GM23338 (cell line): ENCODE results near the gene GBE1. TPM values are rescaled to one million over a fixed set of nuclear protein-coding genes. Genes with fewer than 3 reads are reported as not detected.
"Not testable (repeated sequence)": the region's sequence is repeated elsewhere in the genome, so short reads cannot be mapped to it uniquely, and the experiment has no call there.

Experiments
- ATAC-seq: fragments of 200-7000 bp; cut with Tn5 transposase; 3 replicates; pipeline ENCODE4 v1.9.1; 2020
- DNase-seq: peaks from one replicate; pipeline ENCODE4 v3.0.0-alpha.2; 2015; ENCODE audit warnings: low spot score
- H2AFZ ChIP-seq: fragments of 200-600 bp; sonication (generic); 2 replicates; pipeline ENCODE4 v1.8.0; 2016; ENCODE audit warnings: antibody characterized with exemption, mild to moderate bottlenecking, moderate library complexity
- H3F3A ChIP-seq: fragments of 200-600 bp; sonication (generic); replicated peaks from 2 replicates; pipeline ENCODE4 v1.8.0; 2017; ENCODE audit warnings: antibody characterized with exemption, mixed run types, low read depth
- H3K27ac ChIP-seq: fragments of 200-600 bp; sonication (generic); 2 replicates; pipeline ENCODE4 v1.6.1; 2016; ENCODE audit warnings: low read depth
- H3K27me3 ChIP-seq: fragments of 200-600 bp; sonication (generic); 2 replicates; pipeline ENCODE4 v1.8.0; 2016; ENCODE audit warnings: mild to moderate bottlenecking, mixed run types, moderate library complexity; ENCODE audit not compliant: insufficient read depth
- H3K36me3 ChIP-seq: fragments of 200-600 bp; sonication (generic); 2 replicates; pipeline ENCODE4 v1.8.0; 2016; ENCODE audit warnings: mild to moderate bottlenecking; ENCODE audit not compliant: insufficient read depth
- H3K4me1 ChIP-seq: fragments of 200-600 bp; sonication (generic); 2 replicates; pipeline ENCODE4 v1.8.0; 2016; ENCODE audit warnings: mild to moderate bottlenecking, moderate library complexity; ENCODE audit not compliant: insufficient read depth
- H3K4me2 ChIP-seq: fragments of 200-600 bp; sonication (generic); 2 replicates; pipeline ENCODE4 v1.7.1; 2017; ENCODE audit warnings: mixed run types
- H3K4me3 ChIP-seq: fragments of 200-600 bp; sonication (generic); 2 replicates; pipeline ENCODE4 v1.6.1; 2016; ENCODE audit warnings: mixed run types
- H3K79me2 ChIP-seq: fragments of 200-600 bp; sonication (generic); replicated peaks from 2 replicates; pipeline ENCODE4 v1.8.0; 2017; ENCODE audit warnings: mild to moderate bottlenecking; ENCODE audit not compliant: insufficient read depth
- H3K9me2 ChIP-seq: fragments of 200-600 bp; sonication (generic); 2 replicates; pipeline ENCODE4 v1.8.0; 2017; ENCODE audit not compliant: insufficient read depth
- H4K20me1 ChIP-seq: fragments of 200-600 bp; sonication (generic); replicated peaks from 2 replicates; pipeline ENCODE4 v1.8.0; 2017; ENCODE audit warnings: mild to moderate bottlenecking; ENCODE audit not compliant: insufficient read depth
- H3K27ac Mint-ChIP-seq: 2 replicates; pipeline ENCODE4 v1.8.0; 2020; ENCODE audit warnings: inconsistent platforms, mild to moderate bottlenecking, moderate library complexity, mixed read lengths
- H3K27me3 Mint-ChIP-seq: 3 replicates; pipeline ENCODE4 v1.8.0; 2022; ENCODE audit warnings: low read depth, mild to moderate bottlenecking, moderate library complexity, mixed read lengths, inconsistent platforms; ENCODE audit not compliant: insufficient read depth, poor library complexity
- H3K36me3 Mint-ChIP-seq: 3 replicates; pipeline ENCODE4 v1.8.0; 2021; ENCODE audit warnings: low read depth, mild to moderate bottlenecking, inconsistent platforms, moderate library complexity, mixed read lengths
- H3K4me1 Mint-ChIP-seq: 3 replicates; pipeline ENCODE4 v1.8.0; 2020; ENCODE audit warnings: mild to moderate bottlenecking, inconsistent platforms, mixed read lengths
- H3K4me3 Mint-ChIP-seq: 3 replicates; pipeline ENCODE4 v1.8.0; 2021; ENCODE audit warnings: moderate library complexity, mild to moderate bottlenecking, inconsistent platforms, mixed read lengths
- H3K9me3 Mint-ChIP-seq: 3 replicates; pipeline ENCODE4 v1.8.0; 2020; ENCODE audit warnings: moderate library complexity, mild to moderate bottlenecking, inconsistent platforms, mixed read lengths
- CREB1 ChIP-seq: fragments of 250-450 bp; sonication (Bioruptor Pico); IDR thresholded peaks from 2 replicates; pipeline ENCODE4 v1.5.0; 2020; ENCODE audit warnings: low read depth, mild to moderate bottlenecking, moderate library complexity
- CTCF ChIP-seq, 2 experiments: fragments of 200-600 bp in 1 of 2; sonication (generic) in 1 of 2; conservative IDR thresholded peaks; 2 replicates each; pipeline versions ENCODE4 v1.5.1 to v1.6.1; 2016 to 2017; ENCODE audit warnings: antibody characterized with exemption in 2 of 2, low read depth in 2 of 2, mild to moderate bottlenecking in 2 of 2, moderate library complexity in 1 of 2
- ETS1 ChIP-seq: IDR thresholded peaks from 2 replicates; pipeline ENCODE4 v1.6.1; 2016; ENCODE audit warnings: antibody characterized with exemption
- EZH2 ChIP-seq: fragments of 200-600 bp; sonication (generic); IDR thresholded peaks from one replicate; pipeline ENCODE4 v1.8.0; 2017; ENCODE audit warnings: antibody characterized with exemption, mild to moderate bottlenecking, low read depth; ENCODE audit not compliant: unreplicated experiment
- EZH2phosphoT487 ChIP-seq: fragments of 200-600 bp; sonication (generic); IDR thresholded peaks from one replicate; pipeline ENCODE4 v1.8.1; 2018; ENCODE audit warnings: antibody characterized with exemption; ENCODE audit not compliant: unreplicated experiment
- JUNB ChIP-seq: IDR thresholded peaks from one replicate; pipeline ENCODE4 v1.6.1; 2016; ENCODE audit warnings: antibody characterized with exemption; ENCODE audit not compliant: unreplicated experiment
- NANOG ChIP-seq: IDR thresholded peaks from 2 replicates; pipeline ENCODE4 v1.6.1; 2016; ENCODE audit warnings: antibody characterized with exemption, borderline replicate concordance
- STAT1 ChIP-seq: IDR thresholded peaks from one replicate; pipeline ENCODE4 v1.6.1; 2016; ENCODE audit warnings: antibody characterized with exemption; ENCODE audit not compliant: unreplicated experiment
- ZNF331 ChIP-seq: fragments of 250-450 bp; sonication (Bioruptor Pico); IDR thresholded peaks from 2 replicates; pipeline ENCODE4 v1.5.0; 2020; ENCODE audit warnings: low read depth, mild to moderate bottlenecking, moderate library complexity
- polyA plus RNA-seq: library from polyadenylated mRNA; unstranded; fragments of >200 nt; fragmentation: Nextera tagmentation; extraction: Ambion mirVana; gene quantifications from 2 replicates; pipeline ENCODE4 v1.2.1, GENCODE V29; 2016
- total RNA-seq: library from RNA; depleted of rRNA; stranded (reverse); fragments of >200 nt; shearing (Covaris generic); gene quantifications from 2 replicates; pipeline ENCODE4 v1.2.3, GENCODE V29; 2014
- TF ChIP-seq, protein P1 (sequence below): IDR thresholded peaks from one replicate; pipeline ENCODE4 v1.6.1; 2018; ENCODE audit warnings: antibody characterized with exemption; ENCODE audit not compliant: unreplicated experiment

Gene GBE1
- total and polyA plus RNA-seq, 2 experiments from 2014 or later, result 6.4 to 12.2 TPM

GRCh38 chr3:81497572-81498251 lies 263.7 kb downstream of the GBE1 start (continued):
- TF ChIP-seq JUNB (no peak), CREB1 (CRISPR knock-in tag) (no peak)

GRCh38 chr3:81496407-81497104 lies 264.9 kb downstream of the GBE1 start:
- Histone ChIP-seq H3K79me2 (no peaks in the 10 kb centered on the region), H3K36me3 (no peaks in the 10 kb centered on the region), H3F3A (no peaks in the 10 kb centered on the region), H2AFZ (no peak overlapping the region), H3K9me2 (no peaks in the 10 kb centered on the region), H3K4me2 (no peak overlapping the region), H3K4me3 (no peak overlapping the region), H3K27ac (no peak overlapping the region), H3K27me3 (no peaks in the 10 kb centered on the region), H3K4me1 (no peaks in the 10 kb centered on the region), H4K20me1 (no peaks in the 10 kb centered on the region)
- Mint-ChIP-seq H3K36me3 (no peaks in the 10 kb centered on the region), H3K9me3 (no peaks in the 10 kb centered on the region; the same call in 2 of the 3 replicates), H3K27me3 (no peaks in the 10 kb centered on the region), H3K4me3 (no peak overlapping the region), H3K27ac (no peak overlapping the region), H3K4me1 (no peaks in the 10 kb centered on the region)
- DNase-seq, result peak; percentile 11
- ATAC-seq, result no peak
- TF ChIP-seq EZH2 (no peak), JUNB (no peak), STAT1 (no peak), CTCF (conservative IDR thresholded peaks at IDR 0.05; ENCODE audit: low read depth in 2 of 2) (no peak), ETS1 (no peak), ZNF331 (CRISPR knock-in tag) (no peak), NANOG (no peak), EZH2phosphoT487 (no peak)
- TF ChIP-seq, protein P1, sequence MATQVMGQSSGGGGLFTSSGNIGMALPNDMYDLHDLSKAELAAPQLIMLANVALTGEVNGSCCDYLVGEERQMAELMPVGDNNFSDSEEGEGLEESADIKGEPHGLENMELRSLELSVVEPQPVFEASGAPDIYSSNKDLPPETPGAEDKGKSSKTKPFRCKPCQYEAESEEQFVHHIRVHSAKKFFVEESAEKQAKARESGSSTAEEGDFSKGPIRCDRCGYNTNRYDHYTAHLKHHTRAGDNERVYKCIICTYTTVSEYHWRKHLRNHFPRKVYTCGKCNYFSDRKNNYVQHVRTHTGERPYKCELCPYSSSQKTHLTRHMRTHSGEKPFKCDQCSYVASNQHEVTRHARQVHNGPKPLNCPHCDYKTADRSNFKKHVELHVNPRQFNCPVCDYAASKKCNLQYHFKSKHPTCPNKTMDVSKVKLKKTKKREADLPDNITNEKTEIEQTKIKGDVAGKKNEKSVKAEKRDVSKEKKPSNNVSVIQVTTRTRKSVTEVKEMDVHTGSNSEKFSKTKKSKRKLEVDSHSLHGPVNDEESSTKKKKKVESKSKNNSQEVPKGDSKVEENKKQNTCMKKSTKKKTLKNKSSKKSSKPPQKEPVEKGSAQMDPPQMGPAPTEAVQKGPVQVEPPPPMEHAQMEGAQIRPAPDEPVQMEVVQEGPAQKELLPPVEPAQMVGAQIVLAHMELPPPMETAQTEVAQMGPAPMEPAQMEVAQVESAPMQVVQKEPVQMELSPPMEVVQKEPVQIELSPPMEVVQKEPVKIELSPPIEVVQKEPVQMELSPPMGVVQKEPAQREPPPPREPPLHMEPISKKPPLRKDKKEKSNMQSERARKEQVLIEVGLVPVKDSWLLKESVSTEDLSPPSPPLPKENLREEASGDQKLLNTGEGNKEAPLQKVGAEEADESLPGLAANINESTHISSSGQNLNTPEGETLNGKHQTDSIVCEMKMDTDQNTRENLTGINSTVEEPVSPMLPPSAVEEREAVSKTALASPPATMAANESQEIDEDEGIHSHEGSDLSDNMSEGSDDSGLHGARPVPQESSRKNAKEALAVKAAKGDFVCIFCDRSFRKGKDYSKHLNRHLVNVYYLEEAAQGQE, result no peak

- not testable (repeated sequence) for H2AFZ ChIP-seq, H3K4me3 Mint-ChIP-seq, H3K9me2 ChIP-seq, H3K79me2 ChIP-seq, H3K27me3 Mint-ChIP-seq, H3F3A ChIP-seq, H3K4me1 Mint-ChIP-seq, DNase-seq, H3K4me3 ChIP-seq, H3K4me2 ChIP-seq, H3K27ac ChIP-seq, H3K27me3 ChIP-seq, H3K27ac Mint-ChIP-seq, H3K36me3 ChIP-seq, H3K36me3 Mint-ChIP-seq, ATAC-seq, H3K4me1 ChIP-seq, H3K9me3 Mint-ChIP-seq, H4K20me1 ChIP-seq
Observed at GRCh38 chr3:81492471-81492870, 269.0 kb downstream of the GBE1 start.
